H1 (cell line): ENCODE data around the gene MPC1.

Source experiments
- CTCF ChIP-seq, 3 experiments: IDR thresholded peaks; 1 replicate in 2 of 3; 2 replicates in 1 of 3; pipeline versions ENCODE4 v1.5.1 to v1.6.1; 2011; ENCODE audit warnings: low read length in 3 of 3, mild to moderate bottlenecking in 3 of 3, inconsistent platforms in 2 of 3, low read depth in 1 of 3, moderate library complexity in 1 of 3; ENCODE audit not compliant: insufficient read depth in 1 of 3; ENCODE audit errors: control extremely low read depth in 1 of 3
- EP300 ChIP-seq, 2 experiments: IDR thresholded peaks; 1 replicate in 1 of 2; 2 replicates in 1 of 2; pipeline ENCODE4 v1.6.1; 2011 to 2012; ENCODE audit warnings: low read depth in 2 of 2, low read length in 2 of 2, mild to moderate bottlenecking in 2 of 2, borderline replicate concordance in 1 of 2, inconsistent platforms in 1 of 2, moderate library complexity in 1 of 2
- TF ChIP-seq, protein P1 (sequence below): IDR thresholded peaks from 2 replicates; pipeline ENCODE4 v1.6.1; 2012; ENCODE audit warnings: inconsistent platforms

DNA sequence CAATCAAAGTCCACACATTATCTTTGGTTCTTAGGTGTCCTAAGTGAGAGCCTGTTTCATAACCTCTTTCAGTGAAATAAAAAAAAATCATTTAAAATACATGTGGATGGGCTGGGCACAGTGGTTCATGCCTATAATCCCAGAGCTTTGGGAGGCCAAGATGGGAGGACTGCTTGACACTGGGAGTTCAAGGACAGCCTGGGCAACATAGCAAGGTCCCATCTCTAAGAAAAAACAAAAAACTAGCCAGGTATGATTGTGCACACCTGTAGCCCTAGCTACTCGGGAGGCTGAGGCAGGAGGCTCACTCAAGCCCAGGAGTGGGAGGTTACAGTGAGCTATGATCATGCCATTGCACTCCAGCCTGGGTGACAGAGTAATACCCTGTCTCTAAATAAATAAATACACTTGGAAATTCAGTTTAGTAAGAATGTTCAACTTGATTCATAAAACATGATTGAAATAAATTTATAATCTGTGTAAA lies 3.6 kb downstream of the MPC1 start:
- TF ChIP-seq CTCF (IDR thresholded peaks at IDR 0.05; ENCODE audit: control extremely low read depth in 1 of 3, insufficient read depth in 1 of 3, low read depth in 1 of 3, low read length in 3 of 3) (no peak), EP300 (IDR thresholded peaks at IDR 0.05; ENCODE audit: borderline replicate concordance in 1 of 2, low read depth in 2 of 2, low read length in 2 of 2) (no peak)
- TF ChIP-seq, protein P1, sequence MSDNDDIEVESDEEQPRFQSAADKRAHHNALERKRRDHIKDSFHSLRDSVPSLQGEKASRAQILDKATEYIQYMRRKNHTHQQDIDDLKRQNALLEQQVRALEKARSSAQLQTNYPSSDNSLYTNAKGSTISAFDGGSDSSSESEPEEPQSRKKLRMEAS = no peak
